Colonic mucosa (tissue), 4 donors: Measurements from ENCODE around the gene PIEZO1. TPM values are rescaled to one million over a fixed set of nuclear protein-coding genes. Genes with fewer than 3 reads are reported as not detected.
A peak's percentile ranks its signal among the peaks of the same experiment; 100 is the strongest.

Source experiments
- DNase-seq: peaks from one replicate; pipeline ENCODE4 v3.0.0-alpha.2; 2020
- H3K27ac ChIP-seq: fragments of 200-600 bp; one replicate; pipeline ENCODE4 v1.8.0; 2021
- H3K27me3 ChIP-seq: fragments of 200-600 bp; one replicate; pipeline ENCODE4 v1.8.0; 2021
- H3K36me3 ChIP-seq: fragments of 200-600 bp; one replicate; pipeline ENCODE4 v1.8.0; 2021
- H3K4me1 ChIP-seq: fragments of 200-600 bp; one replicate; pipeline ENCODE4 v1.8.0; 2021; ENCODE audit warnings: mild to moderate bottlenecking
- H3K4me3 ChIP-seq: fragments of 200-600 bp; one replicate; pipeline ENCODE4 v1.8.0; 2021
- H3K9ac ChIP-seq, 2 donors: one replicate each; pipeline ENCODE4 v1.7.0; 2013; ENCODE audit warnings: control low read depth in 2 of 2, low read depth in 2 of 2, low read length in 2 of 2
- H3K9me3 ChIP-seq: fragments of 200-600 bp; one replicate; pipeline ENCODE4 v1.8.0; 2021
- CTCF ChIP-seq: fragments of 200-600 bp; IDR thresholded peaks from one replicate; pipeline ENCODE4 v1.8.0; 2022; ENCODE audit warnings: antibody characterized with exemption, mild to moderate bottlenecking
- intact Hi-C: fragments of 100-400 bp; cut with DNase I; formaldehyde crosslinking; loops from one replicate; pipeline ENCODE4 v1.14.1; 2022
- total RNA-seq, 2 donors: library from RNA; stranded (reverse); fragmentation: NEBNext Ultra II Directional in 1 of 2; extraction: Animal tissue kit (Norgen Biotek cat#: 25700) in 1 of 2; gene quantifications; one replicate each; pipeline ENCODE4 v1.2.1, GENCODE V29; 2021
- donor health status: healthy.
- donor health status: DM: no; HTN: no; CAD: no.
- donor health status: DM: no; HTN: no; CAD: no.

PIEZO1 gene
- total RNA-seq, 2 donors from 2014 or later = 104 to 118 TPM

DNA sequence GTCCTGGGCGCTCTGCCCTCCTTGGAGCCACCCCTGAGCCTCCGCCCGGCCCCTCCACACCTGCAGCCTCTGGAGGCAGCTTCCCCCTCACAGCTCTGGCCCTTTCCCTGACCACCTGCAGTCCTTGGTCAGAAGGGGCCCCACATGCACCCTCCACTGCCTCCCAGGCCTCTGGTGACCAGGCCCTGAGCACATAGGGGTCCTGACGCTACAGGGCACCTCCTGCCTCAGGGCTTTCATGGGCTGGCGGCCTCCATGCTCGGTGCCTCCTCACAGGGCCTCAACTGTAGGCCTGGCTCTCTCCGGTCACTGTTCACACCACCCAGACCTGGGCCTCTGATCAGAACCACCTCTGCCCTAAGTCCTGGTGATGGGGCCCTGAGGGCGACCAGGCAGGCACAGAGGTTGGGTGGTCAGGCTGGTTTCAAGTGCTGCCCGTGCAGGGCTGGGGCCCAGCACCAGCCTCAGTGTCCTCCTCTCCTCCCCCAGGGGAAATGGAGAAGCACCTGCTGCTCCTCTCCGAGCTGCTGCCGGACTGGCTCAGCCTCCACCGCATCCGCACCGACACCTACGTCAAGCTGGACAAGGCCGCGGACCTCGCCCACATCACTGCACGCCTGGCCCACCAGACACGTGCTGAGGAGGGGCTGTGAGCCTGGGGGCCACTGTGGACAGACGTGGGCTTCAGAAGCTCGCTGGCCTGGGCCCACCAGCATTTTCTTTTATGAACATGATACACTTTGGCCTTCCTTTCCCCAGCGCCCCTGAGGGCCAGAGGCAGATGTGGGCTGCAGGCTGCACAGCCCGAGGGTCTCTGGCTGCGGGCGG lies 22.8 kb upstream of the PIEZO1 start:
- intact Hi-C loops = no loop called here
- Histone ChIP-seq H3K4me3 (no peak overlapping the region), H3K9ac (peak overlapping the region in 1 of 2 donors; percentile 12), H3K27me3 (no peaks in the 10 kb centered on the region), H3K27ac (no peak overlapping the region), H3K9me3 (no peaks in the 10 kb centered on the region), H3K36me3 (no peaks in the 10 kb centered on the region), H3K4me1 (peaks cover 20% of the 10 kb centered on the region)
- no peak for DNase-seq
- TF ChIP-seq CTCF = no peak

DNA sequence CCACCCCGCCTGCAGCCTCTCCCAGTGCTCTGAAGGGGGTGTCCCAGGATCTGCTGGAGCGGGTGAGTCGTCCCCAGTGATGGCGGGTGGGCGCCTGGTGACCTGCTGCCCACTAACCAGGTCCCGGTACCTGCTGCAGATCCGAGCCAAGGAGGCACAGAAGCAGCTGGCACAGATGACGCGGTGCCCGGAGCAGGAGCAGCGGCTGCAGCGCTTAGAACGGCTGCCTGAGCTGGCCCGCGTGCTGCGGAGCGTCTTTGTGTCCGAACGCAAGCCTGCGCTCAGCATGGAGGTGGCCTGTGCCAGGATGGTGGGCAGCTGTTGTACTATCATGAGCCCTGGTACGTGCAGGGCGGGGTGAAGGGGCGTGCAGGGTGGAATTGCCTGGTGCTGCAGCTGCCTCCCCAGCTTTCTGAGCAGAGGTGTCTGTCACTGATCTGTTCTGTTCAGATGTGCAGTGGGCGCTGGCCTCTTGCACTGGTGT lies 22.2 kb upstream of the PIEZO1 start:
- Histone ChIP-seq H3K27me3 (no peaks in the 10 kb centered on the region), H3K36me3 (no peaks in the 10 kb centered on the region), H3K9me3 (no peaks in the 10 kb centered on the region), H3K9ac (no peak overlapping the region), H3K4me3 (no peak overlapping the region), H3K4me1 (peaks cover 20% of the 10 kb centered on the region), H3K27ac (no peak overlapping the region)
- no peak for DNase-seq
- no peak for TF ChIP-seq CTCF
- intact Hi-C loops = no loop called here

DNA sequence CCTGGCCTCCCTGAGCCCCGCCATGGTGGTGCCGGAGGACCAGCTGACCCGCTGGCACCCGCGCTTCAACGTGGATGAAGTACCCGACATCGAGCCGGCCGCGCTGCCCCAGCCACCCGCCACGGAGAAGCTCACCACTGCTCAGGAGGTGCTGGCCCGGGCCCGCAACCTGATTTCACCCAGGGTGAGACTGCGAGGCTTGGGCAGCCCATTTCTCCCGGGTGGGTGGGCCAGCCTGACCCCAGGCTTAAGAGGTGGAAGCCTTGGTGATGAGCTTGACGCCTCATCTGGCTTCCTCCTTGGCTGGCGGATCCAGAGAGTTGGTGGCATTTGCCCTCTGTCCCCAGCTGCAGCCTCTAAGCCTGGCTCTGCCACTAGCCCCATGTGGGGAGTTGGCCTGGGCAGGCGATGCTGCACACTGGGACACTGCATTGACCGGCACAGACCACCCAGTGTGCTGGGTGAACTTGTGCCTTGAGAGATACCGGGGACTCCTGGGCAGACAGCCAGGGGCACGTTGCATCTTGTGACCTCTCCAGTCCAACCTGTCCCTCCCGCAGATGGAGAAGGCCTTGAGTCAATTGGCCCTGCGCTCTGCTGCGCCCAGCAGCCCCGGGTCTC lies 21.6 kb upstream of the PIEZO1 start:
- no peaks in the 10 kb centered on the region for H3K36me3 ChIP-seq
- H3K4me1 ChIP-seq = peaks cover 20% of the 10 kb centered on the region
- no peak for DNase-seq
- H3K27ac ChIP-seq = no peak overlapping the region
- TF ChIP-seq CTCF = no peak
- no peaks in the 10 kb centered on the region for H3K9me3 ChIP-seq
- intact Hi-C loops = no loop called here
- no peaks in the 10 kb centered on the region for H3K27me3 ChIP-seq
- no peak overlapping the region for H3K9ac ChIP-seq
- no peak overlapping the region for H3K4me3 ChIP-seq

- intact Hi-C loops = no loop called here
- Histone ChIP-seq H3K4me3 (no peak overlapping the region), H3K27me3 (no peaks in the 10 kb centered on the region), H3K9me3 (no peaks in the 10 kb centered on the region), H3K27ac (no peak overlapping the region), H3K36me3 (no peaks in the 10 kb centered on the region), H3K4me1 (peaks cover 20% of the 10 kb centered on the region), H3K9ac (no peak overlapping the region)
- no peak for DNase-seq
- no peak for TF ChIP-seq CTCF
Measured at GRCh38 chr16:88805887-88806393, 20.9 kb upstream of the PIEZO1 start.

- Histone ChIP-seq H3K36me3 (no peaks in the 10 kb centered on the region), H3K4me1 (peaks cover 14% of the 10 kb centered on the region), H3K9me3 (no peaks in the 10 kb centered on the region), H3K27ac (no peak overlapping the region), H3K4me3 (no peak overlapping the region), H3K9ac (no peak overlapping the region), H3K27me3 (no peaks in the 10 kb centered on the region)
- no peak for DNase-seq
- intact Hi-C loops = no loop called here
- no peak for TF ChIP-seq CTCF
Measured at GRCh38 chr16:88805340-88805715, 20.3 kb upstream of the PIEZO1 start.
